GM10248 (cell line): Measurements from ENCODE around the gene TPRN.
"Not testable (repeated sequence)": the region's sequence is repeated elsewhere in the genome, so short reads cannot be mapped to it uniquely, and the experiment has no call there.

Experiments used
- CTCF ChIA-PET: fragments of 300-600 bp; sonication (Branson Sonifier 250); formaldehyde crosslinking; extraction: SDS; loops from one replicate; lab custom pipeline; 2021; ENCODE audit warnings: antibody characterized with exemption; lab: Yijun Ruan, JAX
- POLR2A ChIA-PET: fragments of 350-650 bp; sonication (Branson Sonifier 250); formaldehyde crosslinking; extraction: SDS; loops from one replicate; lab custom pipeline; 2020; ENCODE audit warnings: antibody characterized with exemption; lab: Yijun Ruan, JAX
- DNase-seq: peaks from one replicate; pipeline ENCODE4 v3.0.0; 2012; ENCODE audit errors: extremely low spot score
- CTCF ChIP-seq: IDR thresholded peaks from 2 replicates; pipeline ENCODE4 v1.5.1; 2012; ENCODE audit warnings: mild to moderate bottlenecking, low read depth; ENCODE audit errors: extremely low read depth, missing control alignments, control extremely low read depth

The TPRN gene

GRCh38 chr9:137244486-137245449 lies 44.2 kb upstream of the TPRN start:
- no peak for DNase-seq
- CTCF ChIA-PET = interaction anchor here (1.1 to 1.9 kb wide), 4 partner anchors 8 to 149 kb away, joined by 3 to 10 read pairs (median 4); no protein-coding TSS in a partner anchor
- TF ChIP-seq CTCF = no peak

GRCh38 chr9:137243626-137244485 lies 43.3 kb upstream of the TPRN start:
- CTCF ChIA-PET = interaction anchor here (0.6 to 2.5 kb wide), 4 partner anchors 9 to 148 kb away, joined by 3 to 10 read pairs (median 4); partner anchors contain the start of gene NELFB
- no peak for DNase-seq
- TF ChIP-seq CTCF = no peak
- POLR2A ChIA-PET = interaction anchor here (1.0 to 6.8 kb wide), 5 partner anchors 10 to 157 kb away, joined by 3 to 124 read pairs (median 4); partner anchors contain the start of genes MAN1B1, NELFB and STPG3

More at GRCh38 chr9:137244486-137245449, 44.2 kb upstream of the TPRN start:
- POLR2A ChIA-PET = interaction anchor here (0.5 to 6.8 kb wide), 6 partner anchors 9 to 329 kb away, joined by 3 to 124 read pairs (median 4); partner anchors contain the start of genes NELFB and STPG3

GRCh38 chr9:137243266-137243625 lies 42.7 kb upstream of the TPRN start:
- DNase-seq = not testable (repeated sequence)
- CTCF ChIA-PET = interaction anchor here (0.9 to 2.5 kb wide), 2 partner anchors 12 to 15 kb away, joined by 4 to 10 read pairs; partner anchors contain the start of genes NELFB and RNF224
- POLR2A ChIA-PET = interaction anchor here (1.0 to 6.8 kb wide), 7 partner anchors 11 to 156 kb away, joined by 3 to 124 read pairs (median 4); partner anchors contain the start of genes MAN1B1, NELFB, NRARP and STPG3

GRCh38 chr9:137242269-137243203 lies 42.0 kb upstream of the TPRN start:
- TF ChIP-seq CTCF = no peak
- ChIA-PET POLR2A (interaction anchor here (0.5 to 6.8 kb wide), 19 partner anchors 11 to 436 kb away, joined by 3 to 124 read pairs (median 4); partner anchors contain the start of genes MAN1B1, NDOR1, NELFB and NRARP), CTCF (interaction anchor here (0.8 to 2.5 kb wide), 6 partner anchors 11 to 127 kb away, joined by 3 to 10 read pairs (median 3); partner anchors contain the start of genes NELFB and RNF224)
- DNase-seq = no peak

- ChIA-PET CTCF (interaction anchor here (0.8 to 8.0 kb wide), 10 partner anchors 12 to 212 kb away, joined by 3 to 92 read pairs (median 4); partner anchors contain the start of genes CYSRT1, NELFB, RNF208 and RNF224), POLR2A (interaction anchor here (0.8 to 6.8 kb wide), 27 partner anchors 8 to 436 kb away, joined by 3 to 124 read pairs (median 4); partner anchors contain the start of genes CYSRT1, NDOR1, NELFB and RNF224)
- TF ChIP-seq CTCF = no peak
- DNase-seq = peak; percentile 64
These were observed 41.1 kb upstream of the TPRN start for GRCh38 chr9:137241490-137242268.
